HG02852 (cell line): Measurements from ENCODE around the gene ZDHHC8.

ENCODE experiments used
- ATAC-seq: cut with Tn5 transposase; IDR thresholded peaks from one replicate; pipeline ENCODE4 v1.9.1; 2021; ENCODE audit warnings: mild to moderate bottlenecking, moderate library complexity; ENCODE audit not compliant: unreplicated experiment

ZDHHC8 gene

DNA sequence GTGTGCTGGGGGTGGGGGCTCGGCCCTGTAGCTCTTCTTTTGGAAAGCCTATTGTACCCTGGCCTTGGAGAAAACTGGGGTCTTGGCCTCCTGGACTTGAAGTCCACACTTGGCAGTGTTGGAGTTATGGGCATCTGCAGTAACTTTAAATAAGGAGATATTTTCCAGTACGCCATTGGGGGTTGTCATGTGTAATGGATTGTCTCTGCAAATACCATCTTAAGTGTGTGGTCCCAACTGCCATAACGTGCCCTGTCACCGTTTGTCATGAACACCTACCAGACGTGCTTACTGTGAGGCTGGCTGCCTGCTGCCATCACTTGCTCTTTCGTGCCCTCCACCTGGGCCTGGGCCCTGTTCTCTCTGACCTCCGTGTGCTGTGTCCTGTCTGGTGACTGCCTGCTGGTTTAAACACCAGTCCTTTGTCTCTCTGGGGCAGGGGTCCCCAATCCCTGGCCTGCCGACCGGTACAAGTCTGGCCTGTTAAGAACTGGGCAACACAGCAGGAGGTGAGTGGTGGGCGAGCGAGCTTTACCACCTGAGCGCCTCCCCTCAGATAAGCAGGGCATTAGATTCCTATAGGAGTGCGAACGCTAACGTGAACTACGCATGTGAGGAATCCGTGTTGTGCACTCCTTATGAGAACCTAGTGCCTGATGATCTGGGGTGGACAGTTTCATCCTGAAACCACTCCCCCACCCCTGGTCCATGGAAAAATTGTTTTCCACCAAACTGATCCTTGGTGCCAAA lies 3.6 kb upstream of the ZDHHC8 start:
- ATAC-seq = no peak

DNA sequence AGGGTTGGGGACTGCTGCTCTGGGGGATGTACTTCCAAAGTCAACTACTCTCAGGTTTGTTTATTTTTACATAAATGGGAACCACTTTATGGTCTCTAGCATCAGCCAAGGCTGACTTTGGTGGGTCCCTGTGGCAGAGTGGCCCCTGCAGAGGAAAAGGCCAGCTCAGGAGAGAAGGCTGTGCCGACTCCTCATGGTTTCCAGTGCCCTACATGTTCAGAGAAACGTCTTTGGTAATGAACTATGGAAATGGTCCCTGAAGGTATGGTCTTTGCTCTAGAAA lies 3.0 kb upstream of the ZDHHC8 start:
- ATAC-seq = no peak

DNA sequence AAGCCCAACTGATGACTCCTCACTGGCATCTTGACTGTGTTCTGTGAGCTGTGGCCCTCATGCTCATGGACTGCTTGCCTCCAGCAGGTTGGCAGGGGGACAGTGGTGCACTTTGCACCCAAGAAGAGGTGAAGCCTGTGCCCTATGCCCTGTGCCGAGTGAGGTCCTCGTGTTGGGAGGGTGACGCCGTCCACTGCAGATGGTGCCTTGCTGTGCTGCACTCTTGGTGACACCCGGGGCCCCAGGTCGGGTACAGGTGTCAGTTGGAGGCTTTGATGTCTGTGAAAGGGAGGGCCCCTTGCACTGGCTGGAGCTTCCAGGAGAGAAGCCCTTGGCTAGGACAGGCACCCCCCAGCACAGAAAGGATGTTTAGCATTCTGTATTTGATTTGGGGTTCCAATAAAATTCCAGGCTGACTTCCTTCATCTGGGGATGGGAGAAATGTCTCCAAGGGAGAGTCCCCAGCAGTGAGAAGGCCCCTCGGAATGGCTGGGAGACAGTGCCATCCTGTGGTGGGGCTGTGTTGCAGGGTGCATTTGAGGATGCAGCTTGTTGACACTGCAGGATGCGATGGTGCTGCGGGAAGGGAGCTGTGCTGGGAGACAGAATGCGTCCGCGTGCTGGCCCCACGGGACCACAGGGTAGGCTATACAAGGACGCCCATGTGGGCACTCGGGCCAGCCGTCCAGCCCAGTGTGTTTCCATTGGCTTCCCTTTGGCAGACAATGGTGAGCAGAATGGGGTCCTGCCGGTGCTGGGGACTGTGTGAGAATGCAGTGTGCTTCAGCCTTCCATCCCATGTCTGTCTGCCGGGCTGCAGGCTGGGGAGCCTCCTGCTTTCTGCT lies 2.5 kb upstream of the ZDHHC8 start:
- ATAC-seq = no peak

DNA sequence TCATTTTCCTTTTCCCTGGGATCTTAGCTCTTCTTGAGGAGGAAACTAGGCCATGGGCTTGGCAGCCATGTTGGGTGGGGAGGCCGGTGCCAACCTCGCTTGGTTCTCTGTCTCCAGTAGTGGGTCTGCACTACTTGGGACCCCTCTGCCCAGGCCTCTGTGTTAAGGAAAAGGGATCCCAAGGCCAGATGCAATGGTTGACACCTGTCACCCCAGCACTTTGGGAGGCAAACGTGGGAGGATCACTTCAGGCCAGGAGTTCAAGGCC lies 1.9 kb upstream of the ZDHHC8 start:
- ATAC-seq = no peak

DNA sequence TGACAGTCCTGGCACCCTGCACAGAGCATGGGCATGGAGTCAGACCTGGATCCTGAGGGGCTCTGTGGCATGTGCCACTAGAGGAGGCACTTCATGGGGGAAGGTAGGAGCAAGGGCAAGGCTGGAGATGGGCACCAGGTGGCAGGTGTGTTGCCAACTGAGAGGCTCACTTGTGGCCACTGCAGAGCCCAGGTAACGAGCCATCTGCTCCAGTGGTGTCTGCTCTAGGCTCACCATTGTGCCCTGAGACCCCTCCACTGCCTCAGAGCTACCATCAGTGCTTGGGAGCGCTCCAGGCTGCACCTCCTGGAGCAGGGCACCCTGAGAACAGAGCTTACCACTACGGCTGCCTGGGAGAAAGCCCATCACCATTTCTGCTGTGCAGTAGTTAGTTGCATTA lies 1.3 kb upstream of the ZDHHC8 start:
- no peak for ATAC-seq

DNA sequence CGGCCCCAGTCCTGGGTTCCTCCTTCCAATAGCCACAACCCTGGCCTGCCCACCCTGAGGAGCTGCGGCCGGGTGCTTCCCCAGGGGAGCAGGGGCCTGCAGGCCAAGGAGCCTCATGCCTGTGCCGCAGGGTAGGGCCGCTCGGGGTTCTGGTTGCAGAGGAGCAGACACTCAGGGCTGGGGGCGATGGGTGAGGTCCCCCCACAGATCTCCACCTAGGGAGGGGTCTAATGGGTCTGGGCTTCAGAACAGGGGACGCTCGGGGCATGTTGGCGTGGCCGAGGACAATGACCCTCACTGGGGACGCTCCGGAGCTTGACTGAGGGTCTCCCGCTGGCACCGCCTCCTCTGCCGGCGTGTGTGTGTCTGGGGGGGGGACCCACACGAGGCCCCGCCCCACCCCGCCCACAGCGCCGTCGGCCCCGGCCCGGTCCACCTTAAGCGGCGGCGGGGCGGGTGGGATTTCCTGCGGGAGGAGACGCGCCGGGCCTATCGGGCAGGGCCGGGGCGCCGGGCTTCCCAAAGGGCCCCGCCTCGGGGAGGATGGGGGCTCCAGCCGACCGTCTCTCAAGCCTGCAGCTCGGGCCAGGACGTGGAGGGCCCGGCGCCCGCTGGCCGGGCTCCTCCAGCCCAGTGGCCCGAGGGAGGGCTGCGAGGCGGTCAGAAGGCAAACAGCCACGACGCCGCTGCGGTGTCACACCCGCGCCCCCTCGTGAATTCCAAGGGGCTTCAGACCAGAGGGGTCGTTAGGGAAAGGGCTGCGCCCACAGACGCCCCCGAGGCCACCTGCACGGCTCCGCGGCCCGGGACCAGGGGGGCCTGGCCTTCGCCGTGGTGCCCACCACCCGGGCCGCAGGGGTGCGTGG lies 640 bp upstream of the ZDHHC8 start:
- ATAC-seq = peak; percentile 67

DNA sequence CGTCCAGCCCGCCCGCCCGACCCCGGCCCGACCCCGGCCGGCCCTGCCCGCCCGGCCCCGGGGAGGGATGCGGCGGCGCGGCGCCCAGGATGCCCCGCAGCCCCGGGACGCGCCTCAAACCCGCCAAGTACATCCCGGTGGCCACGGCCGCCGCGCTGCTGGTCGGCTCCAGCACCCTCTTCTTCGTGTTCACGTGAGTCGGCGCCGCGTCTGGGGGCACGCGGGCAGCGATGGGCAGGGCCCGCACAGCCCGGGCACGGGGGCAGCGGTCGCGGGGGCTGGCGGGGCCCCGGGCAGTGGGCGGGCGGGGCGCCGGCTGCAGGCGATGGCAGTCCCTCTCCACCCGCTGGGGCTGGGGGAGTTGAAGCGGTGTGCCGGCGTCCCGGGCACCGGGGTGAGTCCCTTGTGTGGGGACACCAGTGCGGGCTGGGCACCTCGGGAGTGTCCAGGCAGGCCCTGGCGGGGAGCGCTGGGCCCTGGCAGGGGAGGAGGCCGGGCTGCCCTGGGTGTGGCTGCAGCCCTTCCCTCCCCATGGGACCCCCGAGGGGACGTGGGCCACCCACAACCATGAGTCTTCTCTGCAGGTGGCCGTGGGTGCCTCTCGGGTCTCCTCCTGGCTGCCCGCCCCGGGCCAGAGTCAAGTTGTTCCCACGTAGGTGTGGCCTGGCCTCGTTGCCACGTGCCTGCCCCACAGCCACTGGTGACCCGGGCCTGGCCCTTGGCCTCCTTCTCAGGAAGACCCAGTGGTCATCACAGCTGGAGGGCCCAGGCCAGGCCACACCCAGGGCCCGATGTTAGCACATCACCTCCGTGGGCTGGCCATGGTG lies 468 bp downstream of the ZDHHC8 start:
- peak; percentile 8 for ATAC-seq

DNA sequence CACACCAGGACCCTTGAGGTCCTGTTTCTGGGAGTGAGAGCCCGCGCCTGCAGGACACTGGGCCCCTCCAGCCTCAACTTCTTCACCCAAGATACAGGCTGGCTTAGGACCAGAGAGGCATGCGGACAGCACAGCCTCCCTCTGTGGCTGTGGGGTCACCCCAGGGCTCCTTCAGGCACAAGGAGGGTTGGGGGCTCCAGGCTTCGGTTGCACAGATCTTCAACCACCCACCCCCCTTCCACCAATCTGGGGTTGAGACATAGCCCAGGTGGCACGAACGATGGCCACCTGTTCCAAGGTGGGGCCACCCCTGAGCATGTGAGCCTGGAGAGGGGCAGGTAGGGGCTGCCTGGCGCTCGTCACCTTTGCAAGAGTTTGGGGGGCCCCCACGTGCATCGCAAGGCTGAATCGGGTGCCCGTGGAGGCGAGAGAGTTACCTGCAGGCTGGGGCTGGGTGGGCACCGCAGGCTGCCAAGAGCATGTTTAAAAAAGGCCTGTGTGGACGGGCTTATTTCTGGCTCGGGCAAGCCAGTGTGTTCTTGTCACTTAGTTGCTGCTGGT lies 1.2 kb downstream of the ZDHHC8 start:
- no peak for ATAC-seq

DNA sequence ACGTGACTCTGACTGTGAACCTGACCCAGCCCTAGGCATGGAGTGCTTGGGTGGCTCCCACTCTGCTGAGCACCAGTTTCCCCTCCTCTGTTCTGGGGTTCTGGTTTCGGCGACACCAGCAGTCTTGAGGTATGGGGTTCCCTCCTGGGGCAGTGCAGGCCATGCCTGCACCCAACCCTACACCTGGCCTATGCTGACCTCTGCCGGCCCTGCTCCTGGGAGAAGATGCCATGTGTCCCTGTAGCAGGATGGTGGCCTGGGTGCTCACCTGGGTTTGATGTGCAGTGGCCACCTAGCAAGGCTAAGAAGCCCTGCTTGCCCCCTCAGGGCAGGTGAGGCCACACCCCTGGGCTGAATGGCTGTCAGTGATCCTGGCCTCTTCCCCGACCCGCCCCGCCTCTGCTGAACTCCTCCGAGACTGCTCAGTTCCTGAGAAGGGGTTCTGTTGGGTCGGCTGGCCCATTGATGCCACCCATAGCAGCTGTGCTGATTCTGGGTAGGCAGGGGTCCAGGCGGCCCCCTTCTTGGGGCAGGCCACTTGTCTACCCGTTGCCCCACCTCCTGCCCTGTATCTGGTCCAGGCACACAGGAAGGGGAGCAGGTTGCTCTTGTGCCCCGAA lies 2.4 kb downstream of the ZDHHC8 start:
- ATAC-seq = no peak

DNA sequence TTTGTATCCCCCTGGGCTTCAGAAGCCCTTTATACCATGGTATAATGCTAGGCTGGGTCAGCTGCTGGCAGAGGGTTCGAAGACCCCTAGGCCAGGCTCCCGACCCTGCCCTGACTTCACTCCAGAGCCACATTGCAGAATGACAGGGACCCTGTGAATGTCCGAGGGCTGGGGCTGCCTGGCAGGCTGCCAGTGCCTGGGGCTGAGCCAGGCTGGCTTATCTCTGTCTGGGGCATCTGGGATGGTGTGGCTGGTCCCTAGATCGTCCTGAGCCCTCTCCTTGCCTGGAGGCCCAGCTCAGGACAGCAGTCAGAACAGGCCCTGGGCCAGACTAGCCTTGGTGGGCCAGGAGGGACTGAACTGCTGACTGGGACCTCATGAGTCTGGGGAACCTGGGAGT lies 3.7 kb downstream of the ZDHHC8 start:
- ATAC-seq = no peak

DNA sequence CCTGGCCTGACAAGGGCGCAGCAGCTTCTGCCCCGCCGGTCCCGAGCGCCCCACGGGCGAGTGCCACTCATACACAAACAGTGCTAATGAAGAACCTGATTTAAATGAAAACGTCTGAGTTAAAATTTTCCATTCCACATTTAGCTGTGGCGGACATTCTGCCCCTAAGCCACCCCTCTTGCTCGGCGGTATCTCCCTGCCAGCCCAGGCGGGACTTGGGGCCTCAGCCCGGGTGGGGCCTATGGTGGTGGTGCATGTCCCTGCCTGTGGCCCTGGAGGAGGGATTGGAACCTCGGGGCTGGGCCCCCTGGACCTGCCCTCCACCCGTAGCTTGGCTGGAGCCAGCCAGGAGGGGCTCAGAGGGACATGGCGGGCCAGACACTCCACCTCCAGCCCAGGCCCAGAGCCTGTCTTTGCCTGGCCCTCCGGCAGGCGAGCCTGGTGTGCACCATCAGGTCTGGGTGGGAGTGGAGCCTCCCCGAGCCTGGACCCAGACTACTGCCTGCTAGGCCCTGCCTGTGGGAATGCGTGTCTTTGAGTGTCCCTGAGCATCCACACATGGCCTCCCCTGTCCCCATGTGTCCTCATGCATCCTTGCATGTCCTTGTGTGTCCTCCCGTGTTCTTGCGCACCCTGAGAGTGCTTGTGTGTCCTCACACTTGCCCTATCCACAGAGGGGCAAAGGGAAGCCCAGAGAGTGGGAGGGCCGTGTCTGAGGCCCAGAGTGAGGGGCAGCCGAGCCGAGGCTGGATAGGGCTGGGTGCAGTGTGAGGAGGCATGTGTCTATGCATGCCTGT lies 4.4 kb downstream of the ZDHHC8 start:
- ATAC-seq = no peak

DNA sequence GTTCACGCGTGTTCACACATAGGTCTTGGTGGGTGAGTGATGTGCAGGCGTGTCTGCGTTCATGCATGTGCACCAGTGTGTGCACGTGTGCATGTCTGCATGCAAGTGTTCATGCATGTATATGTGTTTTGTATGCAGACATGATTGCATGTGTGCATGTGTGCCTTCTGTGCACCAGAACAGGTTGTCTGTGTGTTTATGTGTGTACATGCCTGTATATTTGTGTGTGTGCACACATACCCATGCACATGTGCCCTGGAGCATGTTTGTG lies 4.9 kb downstream of the ZDHHC8 start:
- ATAC-seq = no peak

DNA sequence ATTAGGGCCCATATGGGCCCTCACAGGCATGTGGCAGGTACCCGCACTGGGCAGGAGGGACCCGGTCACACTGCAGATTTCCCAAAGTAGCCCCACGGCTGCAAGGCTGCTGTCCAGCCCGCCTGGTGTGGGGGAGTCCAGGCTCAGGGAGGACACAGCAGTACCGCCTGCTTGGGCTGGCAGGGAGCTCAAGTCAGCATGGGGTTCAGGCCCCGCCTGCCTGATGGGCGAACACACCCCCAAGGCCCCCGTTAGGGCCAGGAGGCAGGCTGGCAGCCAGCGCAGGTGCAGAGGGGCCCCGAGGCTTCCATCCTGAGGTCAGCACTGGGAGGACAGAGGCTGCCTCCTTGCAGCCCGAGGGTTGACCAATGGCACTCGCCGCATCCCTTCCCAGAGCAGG lies 5.5 kb downstream of the ZDHHC8 start:
- ATAC-seq = no peak

DNA sequence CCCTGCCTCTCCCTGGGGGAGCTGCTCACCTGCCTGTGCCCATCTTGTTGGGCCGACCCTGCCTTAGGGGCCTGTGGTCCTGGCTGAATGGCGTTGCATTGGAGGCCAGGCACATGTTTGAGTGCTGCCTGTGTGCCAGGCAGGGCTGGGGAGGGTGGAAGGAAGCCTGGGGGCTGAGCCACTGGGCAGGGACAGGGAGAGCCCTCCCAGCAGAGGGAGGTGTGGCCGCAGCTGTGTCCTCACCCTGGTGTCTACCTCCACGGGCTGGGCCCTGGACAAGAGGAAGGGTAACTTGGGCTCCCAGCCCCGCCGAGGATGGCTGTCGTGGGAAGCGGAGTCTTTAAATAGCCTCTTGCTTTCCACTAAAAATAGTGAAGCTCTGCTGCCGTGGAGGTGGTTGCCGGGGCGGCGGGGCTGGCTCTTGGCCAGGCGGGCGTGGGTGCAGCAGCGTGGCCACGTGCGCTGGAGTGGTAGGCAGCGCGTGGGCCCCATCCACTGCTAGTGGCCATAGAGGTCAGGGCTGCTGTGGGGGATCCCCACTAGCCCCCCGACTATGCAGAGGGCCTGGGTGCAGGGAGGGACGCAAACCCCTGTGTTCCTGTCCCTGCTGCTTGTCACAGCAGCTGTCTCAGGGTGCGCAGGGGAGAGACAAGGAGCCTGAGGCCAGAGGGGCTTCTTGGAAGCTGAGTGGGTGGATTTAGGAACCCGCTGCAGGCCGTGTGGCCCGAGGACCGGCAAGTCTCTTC lies 6.2 kb downstream of the ZDHHC8 start:
- ATAC-seq = no peak

DNA sequence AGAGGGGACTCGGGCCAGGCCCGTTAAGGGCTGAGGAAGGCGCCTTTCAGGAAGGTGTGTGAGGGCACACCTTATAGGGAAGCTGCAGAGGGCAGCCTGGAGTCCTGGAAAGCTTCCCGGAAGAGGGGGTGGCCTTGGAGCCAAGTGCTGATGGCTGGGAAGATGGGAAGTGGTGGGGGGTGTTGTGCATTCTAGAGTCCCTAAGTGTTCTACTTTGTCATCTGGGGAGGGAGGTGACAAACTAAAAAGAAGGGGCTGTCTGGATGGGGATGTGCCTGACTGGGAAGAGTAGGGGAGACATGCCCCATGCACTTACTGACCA lies 6.8 kb downstream of the ZDHHC8 start:
- no peak for ATAC-seq

DNA sequence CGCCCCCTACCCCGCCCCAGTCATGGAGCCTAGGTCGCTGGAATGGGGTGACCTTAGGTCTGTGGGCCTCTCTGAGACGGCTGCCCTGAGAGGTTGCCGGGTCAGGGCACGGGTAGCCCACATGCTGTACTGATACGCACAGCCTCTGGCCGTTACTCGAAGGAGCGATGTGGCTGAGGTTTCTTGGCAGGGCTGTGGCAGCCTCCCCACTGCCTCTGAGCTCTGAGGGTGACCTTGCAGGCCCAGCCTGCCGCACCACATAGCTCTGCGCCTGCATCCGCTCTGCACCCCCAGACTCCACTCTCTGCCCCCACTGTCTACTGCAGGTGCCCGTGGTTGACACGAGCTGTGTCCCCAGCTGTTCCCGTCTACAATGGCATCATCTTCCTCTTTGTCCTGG lies 7.3 kb downstream of the ZDHHC8 start:
- ATAC-seq = no peak

DNA sequence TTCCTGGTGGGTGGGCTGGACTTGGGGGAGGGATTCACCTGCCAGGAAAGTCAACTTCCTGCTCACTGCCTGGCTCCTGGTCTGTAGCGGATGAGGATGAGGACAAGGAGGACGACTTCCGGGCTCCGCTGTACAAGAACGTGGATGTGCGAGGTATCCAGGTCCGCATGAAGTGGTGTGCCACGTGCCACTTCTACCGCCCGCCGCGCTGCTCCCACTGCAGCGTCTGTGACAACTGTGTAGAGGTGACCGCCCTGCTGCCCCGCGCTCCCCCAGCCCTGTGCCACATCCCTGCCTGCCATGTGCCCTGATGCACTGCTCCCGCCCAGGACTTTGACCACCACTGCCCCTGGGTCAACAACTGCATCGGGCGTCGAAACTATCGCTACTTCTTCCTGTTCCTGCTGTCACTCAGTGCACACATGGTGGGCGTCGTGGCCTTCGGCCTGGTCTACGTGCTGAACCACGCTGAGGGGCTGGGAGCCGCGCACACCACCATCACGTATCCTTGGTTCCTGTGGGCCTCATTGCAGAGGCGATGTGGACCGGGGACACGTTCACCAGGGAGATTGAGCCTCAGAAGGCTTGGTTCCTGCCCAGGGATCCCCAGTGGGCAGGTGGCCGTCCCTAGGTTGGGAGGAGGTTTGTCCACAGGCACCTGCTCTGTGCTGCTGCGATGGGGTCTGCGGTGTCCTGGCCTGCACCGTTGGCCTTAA lies 7.9 kb downstream of the ZDHHC8 start:
- no peak for ATAC-seq

DNA sequence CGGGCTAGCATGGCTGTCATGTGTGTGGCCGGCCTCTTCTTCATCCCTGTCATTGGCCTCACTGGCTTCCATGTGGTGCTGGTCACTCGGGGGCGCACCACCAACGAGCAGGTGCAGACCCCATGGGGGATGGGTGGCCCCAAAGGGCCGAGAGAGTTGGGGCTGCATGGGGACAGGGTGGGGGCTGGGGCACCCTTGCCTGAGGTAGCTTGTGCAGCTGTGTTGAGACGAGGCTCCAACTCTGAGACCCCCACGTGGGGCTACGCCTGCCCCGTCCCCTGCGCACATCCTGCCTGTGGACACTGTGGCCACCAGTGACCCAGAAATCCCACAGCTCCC lies 8.5 kb downstream of the ZDHHC8 start:
- ATAC-seq = no peak

DNA sequence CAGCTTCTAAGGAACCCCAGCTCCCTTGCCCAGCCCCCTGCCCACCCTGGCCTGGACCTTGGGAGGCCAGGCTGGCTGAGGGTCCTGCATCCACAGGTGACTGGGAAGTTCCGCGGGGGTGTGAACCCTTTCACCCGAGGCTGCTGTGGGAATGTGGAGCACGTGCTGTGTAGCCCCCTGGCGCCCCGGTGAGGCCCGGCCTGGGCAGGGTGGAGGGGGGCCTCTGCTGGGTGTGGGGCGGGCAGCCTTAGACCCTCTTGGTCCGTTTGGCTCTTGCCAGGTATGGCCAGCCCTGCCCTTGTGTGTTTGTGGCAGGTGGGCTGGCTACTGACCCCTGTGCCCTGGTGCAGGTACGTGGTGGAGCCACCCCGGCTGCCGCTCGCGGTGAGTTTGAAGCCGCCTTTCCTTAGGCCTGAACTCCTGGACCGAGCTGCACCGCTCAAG lies 8.9 kb downstream of the ZDHHC8 start:
- no peak for ATAC-seq
